AG04450 (cell line): ENCODE data around the gene MGAT5B. TPM values are rescaled to one million over a fixed set of nuclear protein-coding genes. Genes with fewer than 3 reads are reported as not detected.

Experiments used
- CTCF ChIA-PET: fragments of 300-600, 350-600 bp; formaldehyde crosslinking; extraction: SDS; loops from one replicate; lab custom pipeline; 2022; ENCODE audit warnings: antibody characterized with exemption, inconsistent platforms; lab: Charles Lee
- POLR2A ChIA-PET: fragments of 350-600 bp; formaldehyde crosslinking; extraction: SDS; loops from one replicate; lab custom pipeline; 2021; ENCODE audit warnings: antibody characterized with exemption, inconsistent platforms; lab: Yijun Ruan, JAX
- DNase-seq: peaks from one replicate; pipeline ENCODE4 v3.0.0-alpha.2; 2011; ENCODE audit warnings: low read depth, low spot score
- H3K27ac ChIP-seq: one replicate; pipeline ENCODE4 v1.5.1; 2012; ENCODE audit warnings: low read depth, low read length, control low read depth
- H3K27me3 ChIP-seq: one replicate; pipeline ENCODE4 v1.6.0; 2012; ENCODE audit warnings: low read length; ENCODE audit not compliant: control insufficient read depth, insufficient read depth
- H3K4me3 ChIP-seq: 2 replicates; pipeline ENCODE4 v1.5.1; 2011; ENCODE audit warnings: mild to moderate bottlenecking, low read depth, low read length, control low read depth
- H3K9me3 ChIP-seq: 2 replicates; pipeline ENCODE4 v1.5.1; 2012; ENCODE audit warnings: low read length; ENCODE audit not compliant: control insufficient read depth, insufficient read depth
- CTCF ChIP-seq: IDR thresholded peaks from 2 replicates; pipeline ENCODE4 v1.5.1; 2011; ENCODE audit warnings: low read depth, low read length, control low read depth, inconsistent platforms
- polyA plus RNA-seq: library from polyadenylated mRNA; depleted of rRNA; stranded (reverse); fragments of >200 nt; gene quantifications from 2 replicates; pipeline ENCODE4 v1.2.3, GENCODE V29; 2011

The MGAT5B gene
- polyA plus RNA-seq, 1 experiment, result 0.69 TPM

- TF ChIP-seq CTCF, result no peak
- Histone ChIP-seq H3K27ac (no peak overlapping the region), H3K9me3 (no peaks in the 10 kb centered on the region), H3K4me3 (no peak overlapping the region), H3K27me3 (no peaks in the 10 kb centered on the region)
- POLR2A ChIA-PET, result no interaction called here
- no peak for DNase-seq
- CTCF ChIA-PET, result no interaction called here
Observed at GRCh38 chr17:76885894-76886290, 17.7 kb downstream of the MGAT5B start.

- DNase-seq, result no peak
- no peak overlapping the region for H3K27ac ChIP-seq
- H3K4me3 ChIP-seq, result no peak overlapping the region
- H3K9me3 ChIP-seq, result no peaks in the 10 kb centered on the region; the same call in 1 of the 2 replicates
- CTCF ChIA-PET, result no interaction called here
- no peak for TF ChIP-seq CTCF
- POLR2A ChIA-PET, result no interaction called here
- no peaks in the 10 kb centered on the region for H3K27me3 ChIP-seq
Observed at GRCh38 chr17:76886395-76886794, 18.2 kb downstream of the MGAT5B start.

- ChIA-PET CTCF (no interaction called here), POLR2A (no interaction called here)
- Histone ChIP-seq H3K27ac (no peak overlapping the region), H3K4me3 (no peak overlapping the region), H3K27me3 (no peaks in the 10 kb centered on the region), H3K9me3 (no peaks in the 10 kb centered on the region; the same call in 1 of the 2 replicates)
- DNase-seq, result no peak
- TF ChIP-seq CTCF, result peak; percentile 26; the same call in 1 of the 2 replicates
Observed at GRCh38 chr17:76887802-76888201, 19.6 kb downstream of the MGAT5B start.

GRCh38 chr17:76888661-76889060 lies 20.5 kb downstream of the MGAT5B start:
- Histone ChIP-seq H3K9me3 (no peaks in the 10 kb centered on the region; the same call in 1 of the 2 replicates), H3K4me3 (no peak overlapping the region), H3K27ac (no peak overlapping the region), H3K27me3 (no peaks in the 10 kb centered on the region)
- ChIA-PET CTCF (no interaction called here), POLR2A (no interaction called here)
- 0 out of 2 replicates have a peak, but pooled peaks have one; percentile 5 for TF ChIP-seq CTCF
- DNase-seq, result no peak

- H3K27me3 ChIP-seq, result no peaks in the 10 kb centered on the region
- CTCF ChIA-PET, result no interaction called here
- no peak overlapping the region for H3K27ac ChIP-seq
- POLR2A ChIA-PET, result no interaction called here
- no peak for DNase-seq
- TF ChIP-seq CTCF, result no peak
- H3K9me3 ChIP-seq, result no peaks in the 10 kb centered on the region; the same call in 1 of the 2 replicates
- no peak overlapping the region for H3K4me3 ChIP-seq
Observed at GRCh38 chr17:76889323-76889722, 21.1 kb downstream of the MGAT5B start.
